ENCODE data around the gene RYR3. TPM values are rescaled to one million over a fixed set of nuclear protein-coding genes. Genes with fewer than 3 reads are reported as not detected.

Gene RYR3
- total RNA-seq, 1 donor, result 0.10 TPM

- Histone ChIP-seq H3K4me1 (ENCODE audit: insufficient read depth, low read length) (no peaks in the 10 kb centered on the region), H3K27me3 (ENCODE audit: insufficient read depth, low read length) (peaks cover 42% of the 10 kb centered on the region), H3K9me3 (ENCODE audit: low read depth, low read length) (no peaks in the 10 kb centered on the region), H3K4me3 (ENCODE audit: low read length) (no peak overlapping the region)
Measured at GRCh38 chr15:33309602-33310276, 1.0 kb upstream of the RYR3 start.

DNA sequence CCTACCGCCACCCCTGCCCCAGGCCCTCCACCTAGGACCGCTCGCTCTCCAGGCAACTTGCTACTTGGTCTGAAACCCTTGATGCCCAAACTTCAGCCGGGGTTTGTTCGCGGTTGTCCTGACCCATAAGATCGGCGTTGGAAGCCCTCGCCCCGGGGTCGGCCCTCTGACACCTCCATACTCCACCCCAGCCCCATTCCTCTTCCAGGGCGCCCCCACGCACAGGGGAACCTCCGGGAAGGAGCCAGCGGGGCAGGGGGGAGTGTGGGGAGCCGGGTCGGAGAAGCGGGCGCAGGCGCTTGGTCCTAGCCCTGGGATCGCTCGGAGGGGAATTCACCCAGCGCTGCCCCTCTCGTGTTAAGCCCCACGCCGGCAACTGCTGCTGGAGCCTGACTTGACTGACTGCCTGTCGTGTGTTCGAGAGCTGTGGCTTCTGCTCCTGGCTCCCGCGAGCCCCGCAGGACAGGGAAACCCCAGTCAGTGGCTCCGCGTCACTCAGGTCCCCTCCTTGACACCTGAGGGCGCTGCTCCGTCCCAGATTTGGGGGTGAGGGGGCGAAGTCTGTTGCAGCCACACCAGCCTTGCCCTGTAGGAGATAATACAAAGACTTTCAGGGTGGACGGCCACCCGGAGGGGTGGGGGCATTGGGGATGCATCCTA lies 675 bp downstream of the RYR3 start:
- H3K4me1 ChIP-seq (ENCODE audit: insufficient read depth, low read length), result no peaks in the 10 kb centered on the region
- H3K27me3 ChIP-seq (ENCODE audit: insufficient read depth, low read length), result peaks cover 40% of the 10 kb centered on the region
- H3K4me3 ChIP-seq (ENCODE audit: low read length), result no peak overlapping the region
- H3K9me3 ChIP-seq (ENCODE audit: low read depth, low read length), result no peaks in the 10 kb centered on the region

DNA sequence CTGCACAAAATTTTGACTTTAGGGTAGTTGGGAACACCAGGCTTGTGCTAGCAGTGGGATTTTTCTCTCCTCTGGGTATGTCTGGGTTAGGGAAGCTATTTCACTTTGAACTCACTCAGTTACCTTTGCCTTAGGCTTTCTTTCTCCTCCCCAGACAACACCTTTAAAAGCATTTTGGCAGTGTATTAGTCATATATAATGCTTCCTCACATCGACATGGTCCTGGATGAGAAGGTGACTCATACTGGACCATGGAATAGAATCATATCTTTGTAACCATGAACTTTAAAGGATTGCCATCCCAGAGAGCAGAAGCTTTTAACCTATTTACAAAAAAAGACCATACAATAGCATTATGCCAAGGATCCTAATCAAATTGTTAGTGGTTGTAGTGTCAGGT lies 2.7 kb downstream of the RYR3 start:
- Histone ChIP-seq H3K27me3 (ENCODE audit: insufficient read depth, low read length) (peaks cover 29% of the 10 kb centered on the region), H3K4me1 (ENCODE audit: insufficient read depth, low read length) (no peaks in the 10 kb centered on the region)

DNA sequence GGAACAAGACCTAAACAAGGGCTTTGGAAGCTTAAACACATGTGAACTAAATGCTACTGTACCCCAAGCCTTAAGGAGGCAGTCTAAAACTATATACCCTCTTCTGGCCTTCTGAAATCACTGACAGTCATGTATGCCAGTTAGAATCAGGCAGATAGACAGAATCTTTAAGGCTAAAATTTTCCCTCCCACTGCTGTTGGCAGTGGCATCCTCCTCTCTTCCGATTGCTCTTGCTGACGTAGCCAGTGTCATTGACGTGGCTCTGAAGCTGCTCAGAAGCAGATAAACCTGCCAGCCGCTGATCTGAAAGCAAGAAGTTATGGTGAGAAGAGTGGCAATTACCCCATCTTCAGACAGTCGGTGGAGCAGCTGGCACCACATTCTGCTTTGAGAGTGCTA lies 3.3 kb downstream of the RYR3 start:
- Histone ChIP-seq H3K4me1 (ENCODE audit: insufficient read depth, low read length) (no peaks in the 10 kb centered on the region), H3K9me3 (ENCODE audit: low read depth, low read length) (no peaks in the 10 kb centered on the region), H3K4me3 (ENCODE audit: low read length) (no peak overlapping the region), H3K27me3 (ENCODE audit: insufficient read depth, low read length) (peaks cover 28% of the 10 kb centered on the region)

More for the DNA sequence above, 2.7 kb downstream of the RYR3 start:
- Histone ChIP-seq H3K9me3 (ENCODE audit: low read depth, low read length) (no peaks in the 10 kb centered on the region), H3K4me3 (ENCODE audit: low read length) (no peak overlapping the region)

- Histone ChIP-seq H3K9me3 (ENCODE audit: low read depth, low read length) (no peaks in the 10 kb centered on the region), H3K4me3 (ENCODE audit: low read length) (no peak overlapping the region), H3K4me1 (ENCODE audit: insufficient read depth, low read length) (no peaks in the 10 kb centered on the region), H3K27me3 (ENCODE audit: insufficient read depth, low read length) (peaks cover 18% of the 10 kb centered on the region)
Measured at GRCh38 chr15:33315044-33315443, 4.3 kb downstream of the RYR3 start.

DNA sequence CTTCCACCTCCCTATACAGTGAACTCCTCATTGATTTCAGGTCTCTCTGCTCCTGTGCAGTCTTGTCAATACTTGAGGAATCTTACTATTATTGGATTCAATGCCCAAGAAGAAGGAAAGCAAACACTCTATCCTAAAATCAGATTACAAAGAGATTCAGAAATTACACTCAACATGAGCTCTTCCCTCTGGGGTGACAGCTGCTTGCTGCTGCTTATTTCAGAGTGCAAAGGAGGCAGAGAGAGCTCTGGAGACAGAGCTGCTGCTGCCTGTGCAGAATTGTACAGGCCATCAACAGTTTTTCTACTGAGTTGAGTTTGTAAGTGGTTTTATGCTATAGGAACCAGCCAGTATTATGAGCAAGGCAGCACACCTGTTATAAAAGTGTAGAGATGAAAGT lies 7.1 kb downstream of the RYR3 start:
- no peaks in the 10 kb centered on the region for H3K9me3 ChIP-seq (ENCODE audit: low read depth, low read length)
- H3K4me3 ChIP-seq (ENCODE audit: low read length), result no peak overlapping the region
- H3K27me3 ChIP-seq (ENCODE audit: insufficient read depth, low read length), result peaks cover 2% of the 10 kb centered on the region
- no peaks in the 10 kb centered on the region for H3K4me1 ChIP-seq (ENCODE audit: insufficient read depth, low read length)

GRCh38 chr15:33320017-33320416 lies 9.2 kb downstream of the RYR3 start:
- H3K27me3 ChIP-seq (ENCODE audit: insufficient read depth, low read length), result no peaks in the 10 kb centered on the region
- H3K4me3 ChIP-seq (ENCODE audit: low read length), result no peak overlapping the region
- no peaks in the 10 kb centered on the region for H3K9me3 ChIP-seq (ENCODE audit: low read depth, low read length)
- no peaks in the 10 kb centered on the region for H3K4me1 ChIP-seq (ENCODE audit: insufficient read depth, low read length)

- no peak overlapping the region for H3K4me3 ChIP-seq (ENCODE audit: low read length)
- H3K27me3 ChIP-seq (ENCODE audit: insufficient read depth, low read length), result no peaks in the 10 kb centered on the region
Measured at GRCh38 chr15:33322091-33322490, 11.3 kb downstream of the RYR3 start.

DNA sequence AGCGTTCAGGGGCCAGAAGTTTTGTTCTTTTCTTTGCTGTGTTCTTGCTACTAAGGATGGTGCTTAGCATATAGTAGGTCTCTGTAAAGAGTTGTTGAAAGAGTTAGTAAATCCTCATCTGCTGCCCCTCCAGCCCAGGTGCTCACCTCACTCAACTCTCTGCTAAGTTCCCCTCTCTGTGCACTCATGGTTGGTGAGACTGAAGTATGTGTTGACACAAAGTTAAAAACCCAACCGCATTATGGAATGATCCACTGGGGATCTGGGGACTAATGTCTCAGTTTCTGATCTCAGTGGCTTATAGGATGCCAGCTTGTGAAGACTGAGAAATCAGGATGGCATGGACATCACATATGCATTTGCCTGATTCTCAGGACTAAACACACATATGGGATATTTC lies 13.8 kb downstream of the RYR3 start:
- H3K4me1 ChIP-seq (ENCODE audit: insufficient read depth, low read length), result no peaks in the 10 kb centered on the region
- H3K9me3 ChIP-seq (ENCODE audit: low read depth, low read length), result no peaks in the 10 kb centered on the region
- no peak overlapping the region for H3K4me3 ChIP-seq (ENCODE audit: low read length)
- no peaks in the 10 kb centered on the region for H3K27me3 ChIP-seq (ENCODE audit: insufficient read depth, low read length)

More at GRCh38 chr15:33322091-33322490, 11.3 kb downstream of the RYR3 start:
- H3K4me1 ChIP-seq (ENCODE audit: insufficient read depth, low read length), result no peaks in the 10 kb centered on the region
- H3K9me3 ChIP-seq (ENCODE audit: low read depth, low read length), result no peaks in the 10 kb centered on the region

DNA sequence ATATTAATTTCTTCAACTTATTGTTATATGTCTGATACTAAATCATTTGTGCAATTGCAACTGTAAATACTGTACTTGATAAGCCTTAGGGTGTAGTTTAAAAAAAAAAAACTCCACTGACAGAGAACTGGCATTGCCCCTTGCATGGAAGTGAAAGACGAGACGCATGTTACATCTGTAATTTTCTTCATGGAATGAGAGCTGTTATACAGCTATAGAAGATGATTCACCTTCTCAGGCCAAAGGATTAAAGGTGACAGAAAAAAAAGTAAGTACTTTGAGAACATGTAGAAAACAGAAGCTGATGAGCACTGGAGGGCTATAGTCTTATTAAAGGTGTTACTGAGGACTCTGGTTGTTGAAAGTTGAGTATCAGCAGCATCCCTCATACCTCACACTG lies 16.1 kb downstream of the RYR3 start:
- Histone ChIP-seq H3K27me3 (ENCODE audit: insufficient read depth, low read length) (no peaks in the 10 kb centered on the region), H3K4me3 (ENCODE audit: low read length) (no peak overlapping the region), H3K9me3 (ENCODE audit: low read depth, low read length) (no peaks in the 10 kb centered on the region), H3K4me1 (ENCODE audit: insufficient read depth, low read length) (no peaks in the 10 kb centered on the region)

GRCh38 chr15:33328106-33328505 lies 17.3 kb downstream of the RYR3 start:
- Histone ChIP-seq H3K9me3 (ENCODE audit: low read depth, low read length) (no peaks in the 10 kb centered on the region), H3K4me3 (ENCODE audit: low read length) (no peak overlapping the region), H3K4me1 (ENCODE audit: insufficient read depth, low read length) (no peaks in the 10 kb centered on the region), H3K27me3 (ENCODE audit: insufficient read depth, low read length) (no peaks in the 10 kb centered on the region)

DNA sequence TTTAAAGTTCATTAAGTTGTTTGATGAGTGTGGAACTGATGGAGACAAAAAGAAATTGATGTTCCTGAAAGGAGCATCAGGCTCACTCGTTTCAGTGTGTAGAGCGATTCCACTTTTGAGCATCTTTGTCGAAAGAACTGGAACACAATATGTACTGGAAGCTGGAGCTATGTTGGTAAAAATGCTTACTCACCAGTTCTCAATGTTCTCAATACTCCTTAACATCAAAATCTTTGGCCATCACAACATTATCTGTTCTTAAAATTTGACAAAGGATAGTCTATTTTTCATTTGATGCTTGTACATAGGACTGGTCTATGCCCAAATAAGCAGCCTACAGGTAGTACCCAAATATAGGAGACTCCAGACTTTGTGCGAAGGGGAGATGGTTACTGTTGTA lies 18.7 kb downstream of the RYR3 start:
- Histone ChIP-seq H3K27me3 (ENCODE audit: insufficient read depth, low read length) (peaks cover 4% of the 10 kb centered on the region), H3K9me3 (ENCODE audit: low read depth, low read length) (no peaks in the 10 kb centered on the region), H3K4me1 (ENCODE audit: insufficient read depth, low read length) (no peaks in the 10 kb centered on the region), H3K4me3 (ENCODE audit: low read length) (no peak overlapping the region)

- Histone ChIP-seq H3K27me3 (ENCODE audit: insufficient read depth, low read length) (peaks cover 4% of the 10 kb centered on the region), H3K4me1 (ENCODE audit: insufficient read depth, low read length) (no peaks in the 10 kb centered on the region), H3K4me3 (ENCODE audit: low read length) (no peak overlapping the region), H3K9me3 (ENCODE audit: low read depth, low read length) (no peaks in the 10 kb centered on the region)
Measured at GRCh38 chr15:33330931-33331330, 20.2 kb downstream of the RYR3 start.

DNA sequence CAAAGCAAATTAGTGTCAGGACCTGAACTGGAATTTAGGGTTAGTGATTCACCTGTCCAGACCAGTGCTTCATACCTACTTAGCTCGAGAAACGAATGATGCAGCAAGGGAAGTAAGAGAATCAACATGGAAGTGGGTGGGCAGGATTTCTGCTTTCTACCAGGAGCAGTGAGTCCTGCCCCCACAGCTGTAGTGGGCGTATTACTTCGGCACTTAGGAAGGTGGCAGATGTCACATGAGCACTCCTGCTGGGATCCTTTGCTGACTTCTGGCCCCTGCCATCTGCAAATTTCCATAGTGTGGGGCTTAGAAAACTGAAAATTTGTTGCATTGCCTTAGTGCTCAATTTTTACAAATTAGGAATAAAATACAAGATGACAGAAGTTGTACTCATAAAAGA lies 31.2 kb downstream of the RYR3 start:
- Histone ChIP-seq H3K9me3 (ENCODE audit: low read depth, low read length) (no peaks in the 10 kb centered on the region), H3K4me3 (ENCODE audit: low read length) (no peak overlapping the region), H3K27me3 (ENCODE audit: insufficient read depth, low read length) (no peaks in the 10 kb centered on the region), H3K4me1 (ENCODE audit: insufficient read depth, low read length) (no peaks in the 10 kb centered on the region)

DNA sequence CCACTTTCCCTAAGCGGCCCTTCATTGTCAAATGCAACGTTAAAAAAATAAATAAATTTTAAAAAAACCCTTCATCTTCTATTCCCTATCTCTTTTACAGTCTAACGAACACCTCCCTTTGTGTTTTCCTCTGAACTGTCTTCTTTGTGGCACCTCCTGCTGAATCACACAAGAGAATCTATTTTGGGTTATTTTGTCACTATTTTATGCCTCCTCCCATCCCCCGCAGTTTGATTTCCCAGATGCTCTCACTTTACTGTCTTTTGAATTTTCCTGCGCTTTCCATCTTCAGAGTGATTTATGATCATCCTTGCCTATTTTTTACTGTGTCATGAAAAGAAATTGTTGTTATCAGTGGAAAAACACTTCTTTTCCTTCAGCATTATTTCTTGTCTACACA lies 32.5 kb downstream of the RYR3 start:
- Histone ChIP-seq H3K27me3 (ENCODE audit: insufficient read depth, low read length) (no peaks in the 10 kb centered on the region), H3K4me3 (ENCODE audit: low read length) (no peak overlapping the region), H3K4me1 (ENCODE audit: insufficient read depth, low read length) (no peaks in the 10 kb centered on the region)

DNA sequence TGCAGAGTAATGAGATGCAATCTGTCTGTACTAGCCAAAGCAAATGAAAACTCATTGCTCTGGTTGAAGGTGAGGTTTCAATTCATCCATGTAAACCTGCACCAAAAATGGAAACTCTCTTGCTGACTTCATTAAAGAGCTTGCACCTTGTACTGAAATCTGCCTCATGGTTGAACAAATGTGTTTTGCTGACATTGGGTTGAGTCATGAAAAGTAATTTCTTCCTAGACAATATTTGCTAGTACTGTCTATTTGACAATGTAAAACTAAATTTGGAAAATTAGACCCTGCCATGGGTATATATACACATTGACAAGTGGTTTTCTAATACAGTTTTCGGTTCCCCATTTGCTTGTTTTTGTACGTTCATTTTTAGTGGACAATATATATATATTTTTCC lies 33.3 kb downstream of the RYR3 start:
- no peaks in the 10 kb centered on the region for H3K27me3 ChIP-seq (ENCODE audit: insufficient read depth, low read length)
- no peaks in the 10 kb centered on the region for H3K4me1 ChIP-seq (ENCODE audit: insufficient read depth, low read length)
- no peaks in the 10 kb centered on the region for H3K9me3 ChIP-seq (ENCODE audit: low read depth, low read length)
- no peak overlapping the region for H3K4me3 ChIP-seq (ENCODE audit: low read length)

More for the DNA sequence above, 32.5 kb downstream of the RYR3 start:
- no peaks in the 10 kb centered on the region for H3K9me3 ChIP-seq (ENCODE audit: low read depth, low read length)

All from mononuclear cell (primary cell).